PC-3 (cell line): ENCODE data around the gene KLHL30. TPM values are rescaled to one million over a fixed set of nuclear protein-coding genes. Genes with fewer than 3 reads are reported as not detected.

Experiments
- ATAC-seq: fragments of 200-7000 bp; cut with Tn5 transposase; 2 replicates; pipeline ENCODE4 v1.9.1; 2020; ENCODE audit warnings: mild to moderate bottlenecking, moderate library complexity
- BruUV-seq: library from RNA; stranded (reverse); fragments of 400-500 nt; replicated peaks from 2 replicates; lab custom pipeline; 2021; lab: Mats Ljungman, UMichigan
- CTCF ChIA-PET: fragments of 300-600 bp; sonication (Branson Sonifier 250); formaldehyde crosslinking; loops from one replicate; lab custom pipeline; 2022; ENCODE audit warnings: antibody characterized with exemption; lab: Charles Lee
- POLR2A ChIA-PET: fragments of 300-600 bp; sonication (Branson Sonifier 250); formaldehyde crosslinking; loops from one replicate; lab custom pipeline; 2022; ENCODE audit warnings: antibody characterized with exemption; ENCODE audit not compliant: unreplicated experiment; lab: Charles Lee
- DNase-seq: peaks from one replicate; pipeline ENCODE4 v3.0.0-alpha.2; 2015
- H2AFZ ChIP-seq: fragments of 300-600 bp; sonication (generic); 2 replicates; pipeline ENCODE4 v1.6.0; 2016; ENCODE audit warnings: antibody characterized with exemption, low read length
- H3F3A ChIP-seq: fragments of 300-600 bp; sonication (generic); one replicate; pipeline ENCODE4 v1.6.0; 2017; ENCODE audit warnings: antibody characterized with exemption, low read length, control low read depth, mild to moderate bottlenecking; ENCODE audit not compliant: unreplicated experiment
- H3K27ac ChIP-seq: fragments of 300-600 bp; sonication (generic); 2 replicates; pipeline ENCODE4 v1.5.1; 2016; ENCODE audit warnings: mild to moderate bottlenecking, low read length
- H3K27me3 ChIP-seq: fragments of 300-600 bp; sonication (generic); 2 replicates; pipeline ENCODE4 v1.6.1; 2016; ENCODE audit warnings: low read length, mixed read lengths
- H3K36me3 ChIP-seq: fragments of 300-600 bp; sonication (generic); 2 replicates; pipeline ENCODE4 v1.6.1; 2016; ENCODE audit warnings: low read depth, mixed run types, low read length, mixed read lengths
- H3K4me1 ChIP-seq: fragments of 300-600 bp; sonication (generic); 2 replicates; pipeline ENCODE4 v1.5.1; 2016; ENCODE audit warnings: low read length; ENCODE audit not compliant: insufficient read depth
- H3K4me2 ChIP-seq: fragments of 300-600 bp; sonication (generic); 2 replicates; pipeline ENCODE4 v1.6.0; 2016; ENCODE audit warnings: low read length
- H3K4me3 ChIP-seq: fragments of 300-600 bp; sonication (generic); 2 replicates; pipeline ENCODE4 v1.5.1; 2016; ENCODE audit warnings: mild to moderate bottlenecking, low read length, mixed read lengths
- H3K79me2 ChIP-seq: fragments of 300-600 bp; sonication (generic); 2 replicates; pipeline ENCODE4 v1.6.1; 2017; ENCODE audit warnings: low read length, mixed read lengths
- H3K9ac ChIP-seq: fragments of 300-600 bp; sonication (generic); 2 replicates; pipeline ENCODE4 v1.6.0; 2016; ENCODE audit warnings: mild to moderate bottlenecking, low read length
- H3K9me2 ChIP-seq: fragments of 300-600 bp; sonication (generic); replicated peaks from 2 replicates; pipeline ENCODE4 v1.6.1; 2016; ENCODE audit warnings: mixed run types, low read length, mixed read lengths
- H3K9me3 ChIP-seq: fragments of 300-600 bp; sonication (generic); 2 replicates; pipeline ENCODE4 v1.6.1; 2016; ENCODE audit warnings: low read length, mixed read lengths
- H4K20me1 ChIP-seq: fragments of 300-600 bp; sonication (generic); 2 replicates; pipeline ENCODE4 v1.6.1; 2016; ENCODE audit warnings: low read length, mixed read lengths
- EZH2 ChIP-seq: fragments of 300-600 bp; sonication (generic); IDR thresholded peaks from one replicate; pipeline ENCODE4 v1.6.1; 2017; ENCODE audit warnings: antibody characterized with exemption, mild to moderate bottlenecking, low read length; ENCODE audit not compliant: unreplicated experiment
- EZH2phosphoT487 ChIP-seq: fragments of 300-600 bp; sonication (generic); IDR thresholded peaks from 2 replicates; pipeline ENCODE4 v1.6.1; 2018; ENCODE audit warnings: mild to moderate bottlenecking, antibody characterized with exemption, low read length, borderline replicate concordance
- intact Hi-C: fragments of 100-400 bp; cut with micrococcal nuclease; formaldehyde crosslinking; loops from 2 replicates; pipeline ENCODE4 v1.9.0; 2023
- total RNA-seq: library from RNA; depleted of rRNA; stranded (reverse); fragments of >200 nt; gene quantifications from 2 replicates; pipeline ENCODE4 v1.2.3, GENCODE V29; 2014
- TF ChIP-seq, protein P1 (sequence below): fragments of 300-600 bp; sonication (generic); conservative IDR thresholded peaks from 2 replicates; pipeline ENCODE4 v1.5.1; 2017; ENCODE audit warnings: antibody characterized with exemption, low read depth, mild to moderate bottlenecking, low read length

Gene KLHL30
- total RNA-seq, 1 experiment from 2014 or later, result not detected

DNA sequence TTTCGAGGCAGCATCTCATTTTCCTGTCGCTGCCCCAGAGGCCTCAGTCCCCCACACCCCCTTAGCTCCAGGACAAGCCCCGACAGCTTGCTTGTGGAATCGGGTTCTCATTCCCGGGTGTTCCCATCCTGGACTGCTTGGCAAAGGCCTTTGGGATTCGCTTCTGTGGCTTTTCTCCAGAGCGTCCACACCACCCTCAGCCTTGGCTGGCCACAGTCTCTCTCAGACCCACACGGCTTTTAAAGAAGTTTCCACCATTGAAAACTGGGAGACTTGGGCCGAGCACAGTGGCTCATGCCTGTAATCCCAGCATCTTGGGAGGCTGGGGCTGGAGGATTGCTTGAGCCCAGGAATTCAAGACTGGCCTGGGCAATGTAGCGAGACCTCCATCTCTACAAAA, 35.6 kb upstream of the KLHL30 start:
- ChIA-PET CTCF (no interaction called here), POLR2A (no interaction called here)
- Histone ChIP-seq H3K79me2 (no peaks in the 10 kb centered on the region), H4K20me1 (no peaks in the 10 kb centered on the region), H3K9me2 (no peaks in the 10 kb centered on the region), H3K9ac (no peak overlapping the region), H3F3A (no peaks in the 10 kb centered on the region), H3K36me3 (no peaks in the 10 kb centered on the region), H3K9me3 (no peaks in the 10 kb centered on the region), H3K27ac (no peak overlapping the region), H2AFZ (no peak overlapping the region), H3K4me2 (no peak overlapping the region), H3K4me1 (peaks cover 11% of the 10 kb centered on the region), H3K27me3 (no peaks in the 10 kb centered on the region), H3K4me3 (no peak overlapping the region)
- ATAC-seq, result no peak
- intact Hi-C loops, result no loop called here
- TF ChIP-seq EZH2, result no peak
- TF ChIP-seq, protein P1, sequence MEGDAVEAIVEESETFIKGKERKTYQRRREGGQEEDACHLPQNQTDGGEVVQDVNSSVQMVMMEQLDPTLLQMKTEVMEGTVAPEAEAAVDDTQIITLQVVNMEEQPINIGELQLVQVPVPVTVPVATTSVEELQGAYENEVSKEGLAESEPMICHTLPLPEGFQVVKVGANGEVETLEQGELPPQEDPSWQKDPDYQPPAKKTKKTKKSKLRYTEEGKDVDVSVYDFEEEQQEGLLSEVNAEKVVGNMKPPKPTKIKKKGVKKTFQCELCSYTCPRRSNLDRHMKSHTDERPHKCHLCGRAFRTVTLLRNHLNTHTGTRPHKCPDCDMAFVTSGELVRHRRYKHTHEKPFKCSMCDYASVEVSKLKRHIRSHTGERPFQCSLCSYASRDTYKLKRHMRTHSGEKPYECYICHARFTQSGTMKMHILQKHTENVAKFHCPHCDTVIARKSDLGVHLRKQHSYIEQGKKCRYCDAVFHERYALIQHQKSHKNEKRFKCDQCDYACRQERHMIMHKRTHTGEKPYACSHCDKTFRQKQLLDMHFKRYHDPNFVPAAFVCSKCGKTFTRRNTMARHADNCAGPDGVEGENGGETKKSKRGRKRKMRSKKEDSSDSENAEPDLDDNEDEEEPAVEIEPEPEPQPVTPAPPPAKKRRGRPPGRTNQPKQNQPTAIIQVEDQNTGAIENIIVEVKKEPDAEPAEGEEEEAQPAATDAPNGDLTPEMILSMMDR, result no peak
- TF ChIP-seq EZH2phosphoT487, result no peak
- no TSS peak for BruUV-seq
- no peak for DNase-seq

DNA sequence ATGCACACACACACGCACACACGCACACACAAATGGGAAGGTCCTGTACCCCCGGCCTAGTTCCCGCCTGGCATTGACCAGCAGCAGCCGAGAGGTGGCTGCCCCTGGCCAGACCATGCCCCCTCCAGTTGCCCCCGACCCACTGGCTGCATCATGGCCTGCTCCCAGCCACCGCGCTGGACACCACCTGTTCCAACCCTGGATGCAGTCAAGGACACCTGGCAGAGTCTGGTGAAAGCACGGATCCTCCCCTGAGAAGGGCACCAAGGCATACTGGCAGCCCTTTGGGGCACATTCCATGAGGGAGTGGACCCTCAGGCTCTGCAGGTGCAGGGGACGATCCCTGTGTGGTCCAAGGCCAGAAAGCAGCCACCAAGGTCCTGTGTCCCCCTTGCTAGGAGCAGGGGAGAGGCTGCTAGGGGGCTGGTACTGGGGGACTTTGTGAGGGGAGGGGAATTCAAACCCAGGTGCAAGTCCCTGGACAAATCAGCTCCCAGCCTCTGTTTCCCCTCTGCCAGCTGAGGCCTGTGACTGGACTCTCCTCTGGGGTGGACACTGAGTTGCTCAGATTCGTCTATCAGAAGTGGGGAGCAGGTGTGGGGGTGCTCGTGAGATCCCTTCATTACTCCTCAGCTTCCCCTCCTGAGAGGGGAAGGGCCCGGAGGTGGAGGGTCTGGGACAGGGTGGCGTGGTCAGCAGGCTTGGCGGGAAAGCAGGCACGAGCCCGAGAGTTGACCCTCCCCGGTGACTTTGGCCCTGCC, 34.8 kb upstream of the KLHL30 start:
- DNase-seq (no peak), ATAC-seq (no peak)
- no peak overlapping the region for H3K27ac ChIP-seq
- BruUV-seq, result no TSS peak
- ChIA-PET POLR2A (no interaction called here), CTCF (no interaction called here)
- no peak overlapping the region for H3K9ac ChIP-seq
- no peaks in the 10 kb centered on the region for H3K9me2 ChIP-seq
- H3K36me3 ChIP-seq, result no peaks in the 10 kb centered on the region
- H3K9me3 ChIP-seq, result no peaks in the 10 kb centered on the region
- no peaks in the 10 kb centered on the region for H3F3A ChIP-seq
- H3K4me1 ChIP-seq, result peaks cover 10% of the 10 kb centered on the region
- H3K4me3 ChIP-seq, result no peak overlapping the region
- no peaks in the 10 kb centered on the region for H3K79me2 ChIP-seq
- no peaks in the 10 kb centered on the region for H3K27me3 ChIP-seq
- no peaks in the 10 kb centered on the region for H4K20me1 ChIP-seq
- no peak overlapping the region for H2AFZ ChIP-seq
- H3K4me2 ChIP-seq, result no peak overlapping the region
- intact Hi-C loops, result no loop called here
- TF ChIP-seq EZH2 (no peak), EZH2phosphoT487 (no peak)
- TF ChIP-seq, protein P1, result no peak

DNA sequence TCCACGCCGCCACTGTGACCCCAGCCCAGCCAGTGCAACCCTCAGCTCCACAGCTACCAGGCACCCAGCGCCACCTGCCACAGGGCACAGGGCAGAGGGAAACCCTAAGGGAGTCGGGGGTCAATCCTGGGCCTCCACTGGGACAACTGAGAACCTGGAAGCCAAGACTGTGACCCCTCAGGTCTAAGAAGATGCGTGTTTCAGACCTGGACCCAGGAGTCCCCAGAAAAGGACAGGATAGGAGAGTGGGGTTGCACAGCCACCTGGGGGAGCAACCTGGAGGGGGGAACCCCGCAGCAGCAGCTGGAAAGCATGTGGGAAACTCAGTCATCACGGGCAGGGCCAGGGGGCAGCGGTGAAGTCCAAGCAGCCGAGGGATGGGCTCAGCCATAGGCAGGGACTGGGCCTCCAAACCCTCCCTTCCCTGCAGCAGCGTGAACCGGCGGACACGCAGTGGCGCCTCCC, 34.2 kb upstream of the KLHL30 start:
- TF ChIP-seq EZH2phosphoT487, result no peak
- no peak for TF ChIP-seq EZH2
- TF ChIP-seq, protein P1, result no peak
- POLR2A ChIA-PET, result no interaction called here
- no peak for ATAC-seq
- Histone ChIP-seq H3K9me3 (no peaks in the 10 kb centered on the region), H3K4me3 (no peak overlapping the region), H4K20me1 (no peaks in the 10 kb centered on the region), H3F3A (no peaks in the 10 kb centered on the region), H3K9me2 (no peaks in the 10 kb centered on the region), H3K4me1 (peaks cover 4% of the 10 kb centered on the region; the same call in 1 of the 2 replicates), H3K27ac (no peak overlapping the region), H3K27me3 (no peaks in the 10 kb centered on the region), H3K79me2 (no peaks in the 10 kb centered on the region), H3K36me3 (no peaks in the 10 kb centered on the region), H3K4me2 (no peak overlapping the region), H2AFZ (no peak overlapping the region), H3K9ac (no peak overlapping the region)
- BruUV-seq, result no TSS peak
- no peak for DNase-seq
- intact Hi-C loops, result no loop called here
- CTCF ChIA-PET, result no interaction called here
